Fibroblast of the aortic adventitia (primary cell): ENCODE data around the gene UCHL1. TPM values are rescaled to one million over a fixed set of nuclear protein-coding genes. Genes with fewer than 3 reads are reported as not detected.
"Not testable (repeated sequence)": the region's sequence is repeated elsewhere in the genome, so short reads cannot be mapped to it uniquely, and the experiment has no call there.

Experiments
- DNase-seq: peaks from one replicate; pipeline ENCODE4 v3.0.0-alpha.2; 2010; ENCODE audit warnings: low read depth
- H3K4me3 ChIP-seq: 2 replicates; pipeline ENCODE4 v1.5.1; 2011; ENCODE audit warnings: low read depth, mild to moderate bottlenecking, control low read depth, low read length, moderate library complexity
- small RNA-seq: library from RNA; depleted of rRNA; stranded (forward); fragments of <200 nt; gene quantifications from one replicate; pipeline ENCODE3, GENCODE V24; 2012
- total RNA-seq: library from RNA; depleted of rRNA; stranded (reverse); fragments of >200 nt; gene quantifications from 2 replicates; pipeline ENCODE4 v1.2.3, GENCODE V29; 2012; ENCODE audit warnings: low replicate concordance
- TF ChIP-seq, protein P1 (sequence below): IDR thresholded peaks from 2 replicates; pipeline ENCODE4 v1.5.1; 2011; ENCODE audit warnings: mild to moderate bottlenecking, low read length, control low read depth, inconsistent platforms; ENCODE audit not compliant: insufficient read depth

UCHL1 gene
- total RNA-seq, 1 donor = 765 TPM

DNA sequence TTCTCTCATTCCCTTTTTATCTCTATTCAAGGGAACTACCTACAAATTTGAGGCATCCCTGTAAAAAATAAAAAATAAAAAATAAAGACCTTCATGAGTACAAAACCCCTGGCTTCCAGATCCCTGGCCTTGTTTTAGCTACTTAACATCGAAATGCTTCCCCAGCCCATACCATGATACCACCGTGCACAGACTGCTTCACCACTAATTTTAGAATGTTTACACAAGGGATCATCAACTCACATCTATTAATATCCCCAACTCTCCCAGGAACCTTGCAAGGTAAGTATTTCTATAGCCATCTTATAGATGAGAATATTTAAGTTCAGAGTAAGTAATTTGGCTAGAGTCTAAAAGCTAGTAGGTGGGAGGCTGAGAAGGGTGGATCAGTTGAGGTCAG lies 51.7 kb downstream of the UCHL1 start:
- H3K4me3 ChIP-seq = no peak overlapping the region
- no peak for DNase-seq
- TF ChIP-seq, protein P1, sequence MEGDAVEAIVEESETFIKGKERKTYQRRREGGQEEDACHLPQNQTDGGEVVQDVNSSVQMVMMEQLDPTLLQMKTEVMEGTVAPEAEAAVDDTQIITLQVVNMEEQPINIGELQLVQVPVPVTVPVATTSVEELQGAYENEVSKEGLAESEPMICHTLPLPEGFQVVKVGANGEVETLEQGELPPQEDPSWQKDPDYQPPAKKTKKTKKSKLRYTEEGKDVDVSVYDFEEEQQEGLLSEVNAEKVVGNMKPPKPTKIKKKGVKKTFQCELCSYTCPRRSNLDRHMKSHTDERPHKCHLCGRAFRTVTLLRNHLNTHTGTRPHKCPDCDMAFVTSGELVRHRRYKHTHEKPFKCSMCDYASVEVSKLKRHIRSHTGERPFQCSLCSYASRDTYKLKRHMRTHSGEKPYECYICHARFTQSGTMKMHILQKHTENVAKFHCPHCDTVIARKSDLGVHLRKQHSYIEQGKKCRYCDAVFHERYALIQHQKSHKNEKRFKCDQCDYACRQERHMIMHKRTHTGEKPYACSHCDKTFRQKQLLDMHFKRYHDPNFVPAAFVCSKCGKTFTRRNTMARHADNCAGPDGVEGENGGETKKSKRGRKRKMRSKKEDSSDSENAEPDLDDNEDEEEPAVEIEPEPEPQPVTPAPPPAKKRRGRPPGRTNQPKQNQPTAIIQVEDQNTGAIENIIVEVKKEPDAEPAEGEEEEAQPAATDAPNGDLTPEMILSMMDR = no peak

DNA sequence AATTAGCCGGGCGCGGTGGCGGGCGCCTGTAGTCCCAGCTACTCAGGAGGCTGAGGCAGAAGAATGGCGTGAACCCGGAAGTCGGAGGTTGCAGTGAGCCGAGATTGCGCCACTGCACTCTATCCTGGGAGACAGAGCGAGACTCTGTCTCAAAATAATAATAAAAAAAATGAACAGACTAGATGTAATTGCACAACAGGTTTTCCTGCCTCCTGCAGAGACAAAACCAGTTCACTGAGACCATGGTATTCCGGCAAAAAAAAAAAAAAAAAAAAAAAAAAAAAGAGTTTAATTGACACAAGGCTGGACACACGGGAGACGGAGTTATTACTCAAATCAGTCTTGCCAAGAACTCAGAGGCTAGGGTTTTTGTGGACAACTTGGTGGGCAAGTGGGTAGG lies 58.7 kb downstream of the UCHL1 start:
- DNase-seq, H3K4me3 ChIP-seq: not testable (repeated sequence)

DNA sequence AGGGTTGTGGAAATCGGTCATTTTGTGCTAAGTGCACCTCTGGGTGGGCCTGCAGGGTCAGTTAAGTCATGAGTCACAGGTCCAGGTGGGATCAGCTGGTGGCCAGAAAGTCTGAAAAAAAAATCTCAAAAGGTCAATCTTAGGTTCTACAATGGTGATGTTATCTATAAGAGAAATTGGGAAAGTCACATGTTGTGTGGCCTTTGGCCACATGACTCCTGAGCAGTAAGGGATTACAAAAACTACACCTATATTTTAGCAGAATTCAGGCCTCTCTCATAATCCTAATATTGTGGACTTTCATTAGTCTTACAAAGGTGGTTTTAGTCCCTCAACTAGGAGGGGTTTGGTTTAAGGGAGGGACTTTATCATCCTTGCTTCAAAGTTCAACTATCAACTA lies 59.1 kb downstream of the UCHL1 start:
- no peak for DNase-seq
- TF ChIP-seq, protein P1 = no peak
- H3K4me3 ChIP-seq = no peak overlapping the region

Small RNAs within 50 kb of the gene (small RNA-seq; reads per million reads assigned to genes)
- not detected for gene RF00019

Other genes starting within 250 kb of the UCHL1 start
- 41.5 and 75.8 TPM in 2 replicates for gene APBB2, start 42.4 kb upstream of the UCHL1 start, total RNA-seq